GM13977 (cell line): ENCODE measurements around the gene NTRK3.

Experiments
- DNase-seq: peaks from one replicate; pipeline ENCODE4 v3.0.0; 2012; ENCODE audit warnings: low spot score
- CTCF ChIP-seq: IDR thresholded peaks from 2 replicates; pipeline ENCODE4 v1.5.1; 2012; ENCODE audit warnings: mild to moderate bottlenecking, control low read depth; ENCODE audit not compliant: insufficient read depth; ENCODE audit errors: extremely low read depth, missing control alignments
- in situ Hi-C: fragments of 300-500 bp; cut with MboI; formaldehyde crosslinking; loops from one replicate; pipeline ENCODE4 v1.12.0; 2022; ENCODE audit warnings: low sequenced_read_pairs, low pct_unique_long_range_greater_than_20kb, mixed read lengths, inconsistent platforms; ENCODE audit not compliant: unreplicated experiment

NTRK3 gene

GRCh38 chr15:88194162-88194561 lies 62.4 kb downstream of the NTRK3 start:
- in situ Hi-C loops, result no loop called here
- DNase-seq, result no peak
- TF ChIP-seq CTCF, result no peak

GRCh38 chr15:88193415-88193814 lies 63.1 kb downstream of the NTRK3 start:
- in situ Hi-C loops, result no loop called here
- no peak for DNase-seq

GRCh38 chr15:88191812-88192165 lies 64.8 kb downstream of the NTRK3 start:
- in situ Hi-C loops, result no loop called here
- no peak for TF ChIP-seq CTCF
- no peak for DNase-seq

More at GRCh38 chr15:88193415-88193814, 63.1 kb downstream of the NTRK3 start:
- TF ChIP-seq CTCF, result no peak

- no peak for DNase-seq
- no peak for TF ChIP-seq CTCF
- in situ Hi-C loops, result no loop called here
These were observed 66.3 kb downstream of the NTRK3 start for GRCh38 chr15:88190232-88190631.

- in situ Hi-C loops, result no loop called here
- DNase-seq, result no peak
- TF ChIP-seq CTCF, result no peak
These were observed 68.2 kb downstream of the NTRK3 start for GRCh38 chr15:88188300-88188699.

GRCh38 chr15:88187195-88187594 lies 69.3 kb downstream of the NTRK3 start:
- no peak for TF ChIP-seq CTCF
- no peak for DNase-seq
- in situ Hi-C loops, result no loop called here

- no peak for TF ChIP-seq CTCF
- in situ Hi-C loops, result no loop called here
- no peak for DNase-seq
These were observed 71.0 kb downstream of the NTRK3 start for GRCh38 chr15:88185584-88185983.
